OCI-LY1 (cell line): ENCODE data around the gene AEN.

ENCODE experiments used
- EZH2 ChIP-seq: fragments of 200-600 bp; sonication (generic), shearing (Covaris generic); IDR thresholded peaks from 2 replicates; pipeline ENCODE4 v1.8.0; 2017; ENCODE audit warnings: borderline replicate concordance, mixed run types, mild to moderate bottlenecking, antibody characterized with exemption, low read length, moderate library complexity, mixed read lengths
- TF ChIP-seq, protein P1 (sequence below): fragments of 200-600 bp; sonication (generic), shearing (Covaris generic); IDR thresholded peaks from 2 replicates; pipeline ENCODE4 v1.5.1; 2017; ENCODE audit warnings: mild to moderate bottlenecking, antibody characterized with exemption, low read length, moderate library complexity, mixed read lengths

DNA sequence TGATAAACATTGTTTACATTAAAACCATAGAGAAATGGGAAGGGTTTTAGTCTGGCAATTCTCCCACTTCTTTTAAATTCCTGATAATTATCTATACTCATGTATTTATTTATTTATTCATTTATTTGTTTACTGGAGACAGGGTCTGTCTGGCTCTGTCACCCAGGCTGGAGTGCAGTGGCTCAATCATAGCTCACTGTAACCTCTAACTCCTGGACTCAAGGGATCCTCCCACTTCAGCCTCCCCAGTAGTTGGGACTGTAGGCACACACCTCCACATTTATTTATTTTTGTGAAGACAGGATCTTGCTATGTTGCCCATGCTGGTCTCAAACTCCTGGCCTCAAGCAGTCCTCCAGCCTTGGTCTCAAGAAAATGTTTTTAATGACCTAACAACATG is 2.5 kb upstream of the AEN start:
- TF ChIP-seq, protein P1, sequence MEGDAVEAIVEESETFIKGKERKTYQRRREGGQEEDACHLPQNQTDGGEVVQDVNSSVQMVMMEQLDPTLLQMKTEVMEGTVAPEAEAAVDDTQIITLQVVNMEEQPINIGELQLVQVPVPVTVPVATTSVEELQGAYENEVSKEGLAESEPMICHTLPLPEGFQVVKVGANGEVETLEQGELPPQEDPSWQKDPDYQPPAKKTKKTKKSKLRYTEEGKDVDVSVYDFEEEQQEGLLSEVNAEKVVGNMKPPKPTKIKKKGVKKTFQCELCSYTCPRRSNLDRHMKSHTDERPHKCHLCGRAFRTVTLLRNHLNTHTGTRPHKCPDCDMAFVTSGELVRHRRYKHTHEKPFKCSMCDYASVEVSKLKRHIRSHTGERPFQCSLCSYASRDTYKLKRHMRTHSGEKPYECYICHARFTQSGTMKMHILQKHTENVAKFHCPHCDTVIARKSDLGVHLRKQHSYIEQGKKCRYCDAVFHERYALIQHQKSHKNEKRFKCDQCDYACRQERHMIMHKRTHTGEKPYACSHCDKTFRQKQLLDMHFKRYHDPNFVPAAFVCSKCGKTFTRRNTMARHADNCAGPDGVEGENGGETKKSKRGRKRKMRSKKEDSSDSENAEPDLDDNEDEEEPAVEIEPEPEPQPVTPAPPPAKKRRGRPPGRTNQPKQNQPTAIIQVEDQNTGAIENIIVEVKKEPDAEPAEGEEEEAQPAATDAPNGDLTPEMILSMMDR = no peak
- TF ChIP-seq EZH2 = no peak
